Measurements from ENCODE around the gene CDCA3. TPM values are rescaled to one million over a fixed set of nuclear protein-coding genes. Genes with fewer than 3 reads are reported as not detected.

CDCA3 gene
- total RNA-seq, 1 donor from 2014 or later = 5.2 TPM

- no peak for DNase-seq
- no peak for TF ChIP-seq CTCF (IDR thresholded peaks at IDR 0.05; ENCODE audit: partially characterized antibody, unreplicated experiment)
- H3K27ac Mint-ChIP-seq (ENCODE audit: unreplicated experiment) = no peak overlapping the region
- H3K4me1 Mint-ChIP-seq (ENCODE audit: low read depth, unreplicated experiment) = peaks cover 8% of the 10 kb centered on the region
- peaks cover 11% of the 10 kb centered on the region for H3K27me3 Mint-ChIP-seq (ENCODE audit: unreplicated experiment)
- no peak overlapping the region for H3K4me3 Mint-ChIP-seq (ENCODE audit: unreplicated experiment)
- peaks cover 6% of the 10 kb centered on the region for H3K9me3 Mint-ChIP-seq (ENCODE audit: unreplicated experiment)
- H3K36me3 Mint-ChIP-seq (ENCODE audit: unreplicated experiment) = no peaks in the 10 kb centered on the region
These were observed 5.7 kb downstream of the CDCA3 start for GRCh38 chr12:6845395-6845794.

- Mint-ChIP-seq H3K27me3 (ENCODE audit: unreplicated experiment) (peaks cover 15% of the 10 kb centered on the region), H3K4me3 (ENCODE audit: unreplicated experiment) (no peak overlapping the region), H3K9me3 (ENCODE audit: unreplicated experiment) (peaks cover 8% of the 10 kb centered on the region), H3K36me3 (ENCODE audit: unreplicated experiment) (peaks cover 2% of the 10 kb centered on the region), H3K4me1 (ENCODE audit: low read depth, unreplicated experiment) (peaks cover 19% of the 10 kb centered on the region), H3K27ac (ENCODE audit: unreplicated experiment) (peak overlapping the region; percentile 28)
- no peak for DNase-seq
- no peak for TF ChIP-seq CTCF (IDR thresholded peaks at IDR 0.05; ENCODE audit: partially characterized antibody, unreplicated experiment)
These were observed 7.8 kb downstream of the CDCA3 start for GRCh38 chr12:6843118-6843902.

- Mint-ChIP-seq H3K4me1 (ENCODE audit: low read depth, unreplicated experiment) (peaks cover 23% of the 10 kb centered on the region), H3K36me3 (ENCODE audit: unreplicated experiment) (peaks cover 5% of the 10 kb centered on the region), H3K27ac (ENCODE audit: unreplicated experiment) (peak overlapping the region; percentile 48), H3K27me3 (ENCODE audit: unreplicated experiment) (peaks cover 14% of the 10 kb centered on the region), H3K4me3 (ENCODE audit: unreplicated experiment) (peak overlapping the region; percentile 52), H3K9me3 (ENCODE audit: unreplicated experiment) (peaks cover 5% of the 10 kb centered on the region)
- no peak for TF ChIP-seq CTCF (IDR thresholded peaks at IDR 0.05; ENCODE audit: partially characterized antibody, unreplicated experiment)
- no peak for DNase-seq
These were observed 9.0 kb downstream of the CDCA3 start for GRCh38 chr12:6842075-6842474.

GRCh38 chr12:6840761-6841515, 10.1 kb downstream of the CDCA3 start, which contains the start of gene GNB3:
Gene GNB3, plus strand, starts transcription at chr12:6840925. Its CDS starts 363 bp downstream, at chr12:6841288.
- Mint-ChIP-seq H3K4me3 (ENCODE audit: unreplicated experiment) (peak within 1 kb of the TSS; percentile 79), H3K36me3 (ENCODE audit: unreplicated experiment) (peaks cover 10% of the 10 kb centered on the region), H3K9me3 (ENCODE audit: unreplicated experiment) (peaks cover 7% of the 10 kb centered on the region), H3K27me3 (ENCODE audit: unreplicated experiment) (peaks cover 16% of the 10 kb centered on the region), H3K4me1 (ENCODE audit: low read depth, unreplicated experiment) (peaks cover 23% of the 10 kb centered on the region), H3K27ac (ENCODE audit: unreplicated experiment) (peak within 1 kb of the TSS; percentile 96)
- no peak for TF ChIP-seq CTCF (IDR thresholded peaks at IDR 0.05; ENCODE audit: partially characterized antibody, unreplicated experiment)
- peak; percentile 43 for DNase-seq
